CD1c-positive myeloid dendritic cell (primary cell): ENCODE data around the gene NOXO1.
A peak's percentile ranks its signal among the peaks of the same experiment; 100 is the strongest.
"Not testable (repeated sequence)": the region's sequence is repeated elsewhere in the genome, so short reads cannot be mapped to it uniquely, and the experiment has no call there.

Experiments
- DNase-seq: peaks from one replicate; pipeline ENCODE4 v3.0.0-alpha.2; 2016; ENCODE audit errors: extremely low spot score

NOXO1 gene

GRCh38 chr16:1962161-1963153 lies 18.8 kb downstream of the NOXO1 start:
- DNase-seq, result not testable (repeated sequence)

- no peak for DNase-seq
Observed at GRCh38 chr16:1961651-1962067, 19.6 kb downstream of the NOXO1 start.

GRCh38 chr16:1960665-1961630 lies 20.3 kb downstream of the NOXO1 start:
- no peak for DNase-seq

- DNase-seq, result peak; percentile 96
Observed at GRCh38 chr16:1959269-1960039, 21.8 kb downstream of the NOXO1 start, which contains the start of gene NDUFB10. TSS of gene NDUFB10 (plus strand) at chr16:1959538. CDS start at chr16:1959625, 87 bp downstream.

- DNase-seq, result no peak
Observed at GRCh38 chr16:1958715-1959268, 22.5 kb downstream of the NOXO1 start.

GRCh38 chr16:1958143-1958491 lies 23.2 kb downstream of the NOXO1 start:
- not testable (repeated sequence) for DNase-seq

GRCh38 chr16:1957434-1958142 lies 23.7 kb downstream of the NOXO1 start:
- DNase-seq, result not testable (repeated sequence)

- no peak for DNase-seq
Observed at GRCh38 chr16:1953734-1954133, 27.5 kb downstream of the NOXO1 start.

GRCh38 chr16:1950559-1950958 lies 30.7 kb downstream of the NOXO1 start:
- no peak for DNase-seq

GRCh38 chr16:1950047-1950446 lies 31.2 kb downstream of the NOXO1 start:
- DNase-seq, result no peak

GRCh38 chr16:1949507-1949906 lies 31.8 kb downstream of the NOXO1 start:
- no peak for DNase-seq

GRCh38 chr16:1947369-1947670 lies 33.9 kb downstream of the NOXO1 start:
- DNase-seq, result no peak

- no peak for DNase-seq
Observed at GRCh38 chr16:1946495-1947368, 34.5 kb downstream of the NOXO1 start.

GRCh38 chr16:1945559-1946391 lies 35.5 kb downstream of the NOXO1 start:
- DNase-seq, result no peak

GRCh38 chr16:1944612-1945199 lies 36.6 kb downstream of the NOXO1 start:
- DNase-seq, result no peak

GRCh38 chr16:1942810-1943726 lies 38.2 kb downstream of the NOXO1 start, which contains the start of gene MSRB1:
TSS of gene MSRB1 (minus strand) at chr16:1943199. CDS start at chr16:1943156, 43 bp downstream.
- DNase-seq, result peak; percentile 100
